ENCODE data around the gene PMPCB.
"Not testable (repeated sequence)": the region's sequence is repeated elsewhere in the genome, so short reads cannot be mapped to it uniquely, and the experiment has no call there.

- not testable (repeated sequence) for TF ChIP-seq CTCF, POLR2A (IDR thresholded peaks at IDR 0.05)
Measured at GRCh38 chr7:103273374-103273773, 23.9 kb upstream of the PMPCB start.
